RWPE2 (cell line): ENCODE data around the gene RAB7A.

Source experiments
- ATAC-seq: fragments of 200-7000 bp; cut with Tn5 transposase; 3 replicates; pipeline ENCODE4 v1.9.1; 2021; ENCODE audit warnings: low read depth
- DNase-seq: peaks from one replicate; pipeline ENCODE4 v3.0.0-alpha.2; 2020; ENCODE audit warnings: low spot score
- H3K27ac ChIP-seq: fragments of 450-650 bp; 2 replicates; pipeline ENCODE4 v1.5.1; 2017; ENCODE audit warnings: mild to moderate bottlenecking; ENCODE audit not compliant: poor library complexity, severe bottlenecking
- H3K27me3 ChIP-seq: fragments of 250-450 bp; sonication (Bioruptor Pico); 2 replicates; pipeline ENCODE4 v1.5.1; 2021; ENCODE audit warnings: mild to moderate bottlenecking, moderate library complexity; ENCODE audit not compliant: insufficient read depth, poor library complexity, severe bottlenecking
- H3K36me3 ChIP-seq: fragments of 250-450 bp; sonication (Bioruptor Pico); 2 replicates; pipeline ENCODE4 v1.5.1; 2020; ENCODE audit warnings: low read depth, mild to moderate bottlenecking, moderate library complexity
- H3K4me1 ChIP-seq: fragments of 250-450 bp; sonication (Bioruptor Pico); 2 replicates; pipeline ENCODE4 v1.5.1; 2021; ENCODE audit warnings: mild to moderate bottlenecking, moderate library complexity; ENCODE audit not compliant: insufficient read depth, poor library complexity, severe bottlenecking
- H3K4me3 ChIP-seq: fragments of 250-450 bp; sonication (Bioruptor Pico); 2 replicates; pipeline ENCODE4 v1.5.1; 2021; ENCODE audit warnings: mild to moderate bottlenecking, moderate library complexity; ENCODE audit not compliant: severe bottlenecking
- H3K9me3 ChIP-seq: fragments of 250-450 bp; sonication (Bioruptor Pico); 2 replicates; pipeline ENCODE4 v1.5.1; 2021; ENCODE audit warnings: mild to moderate bottlenecking, moderate library complexity; ENCODE audit not compliant: severe bottlenecking
- CTCF ChIP-seq: fragments of 450-650 bp; IDR thresholded peaks from one replicate; pipeline ENCODE4 v1.5.1; 2017; ENCODE audit warnings: mild to moderate bottlenecking, moderate library complexity; ENCODE audit not compliant: poor library complexity, severe bottlenecking

Gene RAB7A

GRCh38 chr3:128683957-128684356 is 42.0 kb upstream of the RAB7A start:
- H3K9me3 ChIP-seq = no peaks in the 10 kb centered on the region
- H3K4me3 ChIP-seq = no peak overlapping the region
- H3K4me1 ChIP-seq = no peaks in the 10 kb centered on the region
- no peaks in the 10 kb centered on the region for H3K27me3 ChIP-seq
- ATAC-seq (no peak), DNase-seq (no peak)
- TF ChIP-seq CTCF = no peak
- no peak overlapping the region for H3K27ac ChIP-seq
- H3K36me3 ChIP-seq = no peaks in the 10 kb centered on the region

- H3K4me1 ChIP-seq = no peaks in the 10 kb centered on the region
- no peaks in the 10 kb centered on the region for H3K36me3 ChIP-seq
- H3K27ac ChIP-seq = no peak overlapping the region
- DNase-seq (no peak), ATAC-seq (no peak)
- no peak overlapping the region for H3K4me3 ChIP-seq
- H3K27me3 ChIP-seq = no peaks in the 10 kb centered on the region
- H3K9me3 ChIP-seq = no peaks in the 10 kb centered on the region
- TF ChIP-seq CTCF = no peak
Observed at GRCh38 chr3:128684986-128685726, 40.8 kb upstream of the RAB7A start.

- TF ChIP-seq CTCF = no peak
- Histone ChIP-seq H3K9me3 (no peaks in the 10 kb centered on the region), H3K36me3 (no peaks in the 10 kb centered on the region), H3K27ac (no peak overlapping the region), H3K4me1 (no peaks in the 10 kb centered on the region), H3K4me3 (no peak overlapping the region), H3K27me3 (no peaks in the 10 kb centered on the region)
- DNase-seq = no peak
- no peak for ATAC-seq
Observed at GRCh38 chr3:128686465-128686864, 39.5 kb upstream of the RAB7A start.

- Histone ChIP-seq H3K36me3 (no peaks in the 10 kb centered on the region), H3K4me3 (no peak overlapping the region), H3K4me1 (no peaks in the 10 kb centered on the region), H3K27me3 (no peaks in the 10 kb centered on the region), H3K27ac (no peak overlapping the region), H3K9me3 (no peaks in the 10 kb centered on the region)
- TF ChIP-seq CTCF = no peak
- ATAC-seq (no peak), DNase-seq (no peak)
Observed at GRCh38 chr3:128689060-128689459, 36.9 kb upstream of the RAB7A start.

DNA sequence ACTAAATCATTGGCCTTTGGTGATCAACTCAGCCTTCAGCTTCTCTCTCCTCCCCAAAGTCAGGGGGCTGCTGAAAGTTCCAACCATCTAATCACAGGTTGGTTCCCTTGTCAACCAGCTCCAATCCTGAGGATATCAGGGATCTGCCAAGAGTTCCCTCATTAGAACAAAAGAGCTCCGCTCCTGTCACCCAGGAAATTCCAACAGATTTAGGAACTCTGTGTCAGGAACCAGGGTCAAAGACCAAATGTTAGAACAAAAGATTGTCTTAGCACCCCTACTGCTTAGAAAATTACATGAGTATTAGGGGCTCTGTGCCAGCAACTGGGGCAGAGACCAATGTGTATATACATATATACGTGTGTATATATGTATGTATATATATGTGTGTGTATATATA is 32.3 kb upstream of the RAB7A start:
- Histone ChIP-seq H3K27me3 (no peaks in the 10 kb centered on the region), H3K9me3 (no peaks in the 10 kb centered on the region), H3K4me1 (no peaks in the 10 kb centered on the region), H3K4me3 (no peak overlapping the region), H3K36me3 (no peaks in the 10 kb centered on the region), H3K27ac (no peak overlapping the region)
- no peak for TF ChIP-seq CTCF
- DNase-seq (no peak), ATAC-seq (no peak)
